Neural cell (in vitro differentiated cells): Measurements from ENCODE around the gene TRABD2A. TPM values are rescaled to one million over a fixed set of nuclear protein-coding genes. Genes with fewer than 3 reads are reported as not detected.

Experiments
- H2AFZ ChIP-seq: fragments of 200-600, 300-800 bp; sonication (generic), shearing (Covaris generic); 2 replicates; pipeline ENCODE4 v1.6.0; 2014; ENCODE audit warnings: low read depth, mild to moderate bottlenecking, antibody characterized with exemption, low read length, moderate library complexity
- H3F3A ChIP-seq: fragments of 200-600 bp; shearing (Covaris generic); 2 replicates; pipeline ENCODE4 v1.6.1; 2016; ENCODE audit warnings: mild to moderate bottlenecking, moderate library complexity, mixed read lengths, antibody characterized with exemption, low read length; ENCODE audit not compliant: insufficient read depth, poor library complexity, severe bottlenecking
- H3K27ac ChIP-seq: fragments of 200-600, 300-800 bp; sonication (generic), shearing (Covaris generic); 2 replicates; pipeline ENCODE4 v1.5.1; 2014; ENCODE audit warnings: mild to moderate bottlenecking, low read length, moderate library complexity
- H3K27me3 ChIP-seq: fragments of 300-800, 200-600 bp; sonication (generic), shearing (Covaris generic); 2 replicates; pipeline ENCODE4 v1.6.0; 2014; ENCODE audit warnings: mild to moderate bottlenecking, low read depth, low read length, moderate library complexity; ENCODE audit not compliant: insufficient read depth
- H3K36me3 ChIP-seq: fragments of 300-800, 200-600 bp; sonication (generic), shearing (Covaris generic); 2 replicates; pipeline ENCODE4 v1.5.1; 2014; ENCODE audit warnings: mild to moderate bottlenecking, antibody characterized with exemption, low read length, moderate library complexity; ENCODE audit not compliant: insufficient read depth
- H3K4me2 ChIP-seq: fragments of 300-800, 200-600 bp; sonication (generic), shearing (Covaris generic); 2 replicates; pipeline ENCODE4 v1.6.0; 2014; ENCODE audit warnings: mild to moderate bottlenecking, low read length
- H3K4me3 ChIP-seq: fragments of 300-800, 200-600 bp; sonication (generic), shearing (Covaris generic); 2 replicates; pipeline ENCODE4 v1.5.1; 2014; ENCODE audit warnings: mild to moderate bottlenecking, low read length, moderate library complexity
- H3K79me2 ChIP-seq: fragments of 200-600 bp; shearing (Covaris generic); replicated peaks from 2 replicates; pipeline ENCODE4 v1.6.0; 2014; ENCODE audit warnings: mild to moderate bottlenecking, low read length, moderate library complexity; ENCODE audit not compliant: insufficient read depth
- H3K9ac ChIP-seq: fragments of 300-800, 200-600 bp; sonication (generic), shearing (Covaris generic); 2 replicates; pipeline ENCODE4 v1.6.1; 2016; ENCODE audit warnings: mild to moderate bottlenecking, low read length, mixed read lengths
- H3K9me2 ChIP-seq: fragments of 200-600 bp; shearing (Covaris generic); 2 replicates; pipeline ENCODE4 v1.6.1; 2016; ENCODE audit warnings: mild to moderate bottlenecking, low read length, mixed read lengths; ENCODE audit not compliant: insufficient read depth
- H3K9me3 ChIP-seq: fragments of 200-600, 300-800 bp; sonication (generic), shearing (Covaris generic); 2 replicates; pipeline ENCODE4 v1.6.1; 2016; ENCODE audit warnings: mild to moderate bottlenecking, mixed run types, low read length, moderate library complexity, mixed read lengths
- H4K20me1 ChIP-seq: fragments of 200-600 bp; shearing (Covaris generic); 2 replicates; pipeline ENCODE4 v1.6.1; 2016; ENCODE audit warnings: mild to moderate bottlenecking, mixed run types; ENCODE audit not compliant: insufficient read depth
- CTCF ChIP-seq: fragments of 450-650 bp; IDR thresholded peaks from 2 replicates; pipeline ENCODE4 v1.5.1; 2014; ENCODE audit warnings: antibody characterized with exemption, mild to moderate bottlenecking, moderate library complexity; ENCODE audit not compliant: poor library complexity, severe bottlenecking
- EP300 ChIP-seq: fragments of 450-650 bp; conservative IDR thresholded peaks from 2 replicates; pipeline ENCODE4 v1.6.1; 2014; ENCODE audit warnings: antibody characterized with exemption, mild to moderate bottlenecking, moderate library complexity; ENCODE audit not compliant: poor library complexity, severe bottlenecking
- EZH2 ChIP-seq: fragments of 200-600, 300-800 bp; shearing (Covaris generic), sonication (generic); IDR thresholded peaks from 2 replicates; pipeline ENCODE4 v1.6.1; 2014; ENCODE audit warnings: antibody characterized with exemption, low read length, borderline replicate concordance, mild to moderate bottlenecking; ENCODE audit not compliant: insufficient read depth, poor library complexity, severe bottlenecking
- MXI1 ChIP-seq: fragments of 450-650 bp; conservative IDR thresholded peaks from 2 replicates; pipeline ENCODE4 v1.6.1; 2014; ENCODE audit warnings: antibody characterized with exemption, mild to moderate bottlenecking; ENCODE audit not compliant: poor library complexity, severe bottlenecking
- POLR2AphosphoS5 ChIP-seq: IDR thresholded peaks from 2 replicates; pipeline ENCODE4 v1.6.1; 2012
- RAD21 ChIP-seq: fragments of 450-650 bp; conservative IDR thresholded peaks from 2 replicates; pipeline ENCODE4 v1.6.1; 2014; ENCODE audit warnings: antibody characterized with exemption, mild to moderate bottlenecking, moderate library complexity
- REST ChIP-seq: IDR thresholded peaks from 2 replicates; pipeline ENCODE4 v1.6.1; 2012; ENCODE audit warnings: borderline replicate concordance
- SMC3 ChIP-seq: fragments of 450-650 bp; conservative IDR thresholded peaks from 2 replicates; pipeline ENCODE4 v1.6.1; 2014; ENCODE audit warnings: antibody characterized with exemption, mild to moderate bottlenecking, moderate library complexity; ENCODE audit not compliant: poor library complexity
- TAF1 ChIP-seq: IDR thresholded peaks from 2 replicates; pipeline ENCODE4 v1.6.1; 2012; ENCODE audit warnings: low read depth
- polyA plus RNA-seq: library from polyadenylated mRNA; depleted of rRNA; stranded (reverse); fragments of >200 nt; gene quantifications from 2 replicates; pipeline ENCODE4 v1.2.3, GENCODE V29; 2014

Gene TRABD2A
- polyA plus RNA-seq, 1 donor from 2014 or later = 0.17 TPM

- H3K27me3 ChIP-seq = no peaks in the 10 kb centered on the region
- no peak overlapping the region for H3K9ac ChIP-seq
- no peaks in the 10 kb centered on the region for H3K9me3 ChIP-seq
- peaks cover 29% of the 10 kb centered on the region for H3K79me2 ChIP-seq
- no peak overlapping the region for H3K27ac ChIP-seq
- TF ChIP-seq POLR2AphosphoS5 = no peak
- no peak for TF ChIP-seq RAD21
- no peak for TF ChIP-seq EZH2
- TF ChIP-seq MXI1 = no peak
- TF ChIP-seq TAF1 = no peak
- TF ChIP-seq REST = no peak
- no peak for TF ChIP-seq EP300
- peaks cover 3% of the 10 kb centered on the region for H3K36me3 ChIP-seq
- H3K4me2 ChIP-seq = no peak overlapping the region
- H2AFZ ChIP-seq = no peak overlapping the region
- H3K4me3 ChIP-seq = peak overlapping the region; percentile 89
- H4K20me1 ChIP-seq = no peaks in the 10 kb centered on the region
- no peaks in the 10 kb centered on the region for H3K9me2 ChIP-seq
- H3F3A ChIP-seq = no peaks in the 10 kb centered on the region
Observed at GRCh38 chr2:84908948-84909713, 28.2 kb upstream of the TRABD2A start.

- H2AFZ ChIP-seq = no peak overlapping the region
- no peaks in the 10 kb centered on the region for H4K20me1 ChIP-seq
- peak overlapping the region; percentile 97 for H3K27ac ChIP-seq
- H3K4me3 ChIP-seq = peak overlapping the region; percentile 89
- H3K36me3 ChIP-seq = peaks cover 3% of the 10 kb centered on the region
- no peaks in the 10 kb centered on the region for H3F3A ChIP-seq
- peak overlapping the region; percentile 89 for H3K4me2 ChIP-seq
- peaks cover 29% of the 10 kb centered on the region for H3K79me2 ChIP-seq
- no peaks in the 10 kb centered on the region for H3K9me2 ChIP-seq
- H3K9ac ChIP-seq = peak overlapping the region; percentile 99
- TF ChIP-seq EP300 (no peak), POLR2AphosphoS5 (no peak), SMC3 (no peak), REST (no peak), CTCF (no peak), RAD21 (no peak), EZH2 (no peak), MXI1 (no peak), TAF1 (no peak)
- H3K27me3 ChIP-seq = no peaks in the 10 kb centered on the region
- no peaks in the 10 kb centered on the region for H3K9me3 ChIP-seq
Observed at GRCh38 chr2:84906900-84907714, 26.2 kb upstream of the TRABD2A start.
